Activated CD8-positive, alpha-beta memory T cell treated with anti-CD3 and anti-CD28 coated beads for 36 hours (primary cell): ENCODE measurements around the gene DAB2IP. TPM values are rescaled to one million over a fixed set of nuclear protein-coding genes. Genes with fewer than 3 reads are reported as not detected.

Source experiments
- CTCF ChIA-PET: fragments of 350-600 bp; sonication (Branson Sonifier 250); formaldehyde crosslinking; loops from one replicate; lab custom pipeline; 2021; ENCODE audit warnings: antibody characterized with exemption; lab: Charles Lee
- POLR2A ChIA-PET: fragments of 350-600 bp; sonication (Branson Sonifier 250); formaldehyde crosslinking; loops from one replicate; lab custom pipeline; 2021; ENCODE audit warnings: antibody characterized with exemption; lab: Charles Lee
- total RNA-seq, 2 experiments: library from RNA; stranded (reverse); gene quantifications; one replicate each; pipeline ENCODE4 v1.2.3, GENCODE V29; 2021

DAB2IP gene
- total RNA-seq, 2 experiments from 2014 or later: 0.08 to 0.38 TPM

DNA sequence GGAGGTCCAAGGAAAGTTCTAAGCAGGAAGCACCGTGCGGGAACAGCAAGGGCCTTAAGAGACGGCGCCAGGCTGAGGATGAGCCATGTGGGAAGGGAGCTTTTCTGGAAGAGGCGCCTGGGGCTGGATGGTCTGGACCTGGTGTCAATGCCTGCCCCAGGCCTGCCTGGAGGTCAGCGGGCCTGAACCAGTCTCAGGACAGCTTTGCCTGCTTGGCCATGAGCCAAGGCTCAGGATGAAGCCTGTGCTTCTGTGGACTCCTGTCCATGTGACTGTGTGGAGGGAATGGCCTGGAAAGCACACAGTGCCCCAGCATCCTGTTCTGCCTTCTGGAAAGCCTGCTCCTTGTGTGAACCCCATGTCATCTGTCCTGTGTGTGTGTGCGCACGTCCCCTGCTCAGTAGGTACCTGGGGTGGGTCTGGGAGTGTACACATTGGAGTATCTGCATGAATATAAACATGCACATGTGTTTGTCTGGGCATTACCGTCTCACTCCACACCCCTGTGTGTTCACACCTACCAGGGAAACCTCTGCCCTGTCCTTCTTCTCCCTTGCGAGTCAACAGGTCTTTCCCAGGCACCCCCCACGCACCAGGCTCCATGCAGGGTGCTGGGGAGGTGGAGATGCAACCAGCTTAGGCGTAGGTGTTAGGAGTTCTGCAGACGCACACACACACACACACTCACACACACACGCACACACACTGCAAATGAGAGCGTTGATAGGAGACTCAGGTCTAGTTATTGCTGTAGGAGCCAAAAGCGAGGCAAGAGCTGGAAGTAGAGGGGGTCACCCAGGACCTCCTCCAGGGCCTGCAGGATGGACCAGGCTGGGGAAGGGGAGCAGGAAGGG, 24.8 kb downstream of the DAB2IP start:
- ChIA-PET POLR2A (no interaction called here), CTCF (no interaction called here)

DNA sequence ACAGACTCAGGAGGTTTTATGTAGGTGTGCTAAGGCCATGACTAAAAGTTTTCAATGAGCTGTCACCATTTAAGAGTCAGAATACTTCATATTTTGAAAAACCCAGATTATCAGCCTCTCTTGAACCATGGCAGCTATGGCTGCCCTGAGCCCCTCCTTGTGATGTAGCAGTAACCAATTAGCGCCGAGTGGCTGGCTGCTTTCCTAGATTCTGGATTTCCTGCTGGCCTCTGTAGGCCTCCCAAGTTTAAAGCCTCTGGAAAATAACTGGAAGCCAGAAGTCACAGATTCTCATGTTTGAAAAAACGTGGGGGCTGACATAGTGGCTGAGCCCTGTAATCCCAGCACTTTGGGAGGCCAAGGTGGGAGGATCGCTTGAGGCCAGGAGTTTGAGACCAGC, 25.5 kb downstream of the DAB2IP start:
- POLR2A ChIA-PET: no interaction called here
- CTCF ChIA-PET: no interaction called here

DNA sequence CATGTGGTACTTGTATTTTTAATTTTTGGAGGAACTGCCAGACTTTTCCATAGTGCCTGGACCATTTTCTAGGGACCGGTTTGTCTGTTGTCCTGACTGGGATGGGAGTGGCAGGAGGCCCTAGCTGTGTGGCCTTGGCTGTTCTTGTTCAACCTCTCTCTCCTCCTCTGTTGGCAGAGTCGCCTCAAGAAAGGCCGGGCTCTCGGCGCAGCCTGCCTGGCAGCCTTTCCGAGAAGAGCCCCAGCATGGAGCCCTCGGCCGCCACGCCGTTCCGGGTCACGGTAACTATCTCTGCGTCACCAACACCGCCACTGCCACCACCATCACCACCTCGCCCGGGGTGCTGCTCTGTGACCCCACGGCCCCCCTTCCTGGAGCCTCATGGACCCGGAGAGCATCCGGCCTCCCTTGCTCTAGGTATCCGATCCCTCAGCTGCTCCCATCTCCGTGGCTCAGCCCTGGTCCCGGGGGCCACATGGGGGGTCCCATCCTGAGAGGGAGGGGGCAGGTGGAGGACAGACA, 27.1 kb downstream of the DAB2IP start:
- POLR2A ChIA-PET: no interaction called here
- CTCF ChIA-PET: no interaction called here

DNA sequence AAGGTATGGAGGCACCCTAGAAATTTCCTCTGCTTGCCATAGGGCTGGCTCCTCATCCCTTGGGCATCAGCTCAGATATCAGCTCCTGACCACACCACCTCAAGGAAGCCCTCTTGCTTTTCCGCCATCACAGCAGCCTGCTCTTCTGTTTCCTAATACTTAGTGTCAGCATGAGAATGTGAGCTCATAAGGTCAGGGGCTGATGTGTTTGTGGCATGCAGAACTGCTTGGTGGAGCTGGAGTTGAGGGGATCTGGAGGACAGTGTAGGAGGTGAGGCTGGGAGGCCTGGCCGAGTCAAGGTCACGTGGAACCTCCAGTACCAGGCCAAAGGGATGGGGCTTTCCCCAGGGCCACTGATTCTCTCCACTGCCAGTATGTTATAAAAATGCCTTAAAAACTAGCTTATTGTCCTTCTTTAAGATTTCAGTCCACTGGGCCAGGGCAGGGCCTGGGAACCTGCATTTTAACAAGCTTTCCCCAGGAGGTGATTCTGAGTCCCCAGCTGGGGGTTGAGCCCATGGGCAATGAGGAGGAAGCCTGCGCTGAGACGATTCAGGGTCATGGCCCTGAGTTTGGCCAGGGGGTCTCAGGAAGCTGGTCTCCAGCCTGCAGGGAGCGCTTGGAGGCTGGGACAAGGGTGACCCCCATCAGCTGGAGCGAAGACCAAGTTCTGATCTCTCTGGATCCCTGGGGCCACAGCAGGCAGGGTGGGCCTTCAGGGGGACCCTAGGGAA, 28.6 kb downstream of the DAB2IP start:
- ChIA-PET POLR2A (no interaction called here), CTCF (interaction anchor here (1.0 to 1.2 kb wide), 2 partner anchors 10 to 16 kb away, joined by 3 read pairs; no protein-coding TSS in a partner anchor)

DNA sequence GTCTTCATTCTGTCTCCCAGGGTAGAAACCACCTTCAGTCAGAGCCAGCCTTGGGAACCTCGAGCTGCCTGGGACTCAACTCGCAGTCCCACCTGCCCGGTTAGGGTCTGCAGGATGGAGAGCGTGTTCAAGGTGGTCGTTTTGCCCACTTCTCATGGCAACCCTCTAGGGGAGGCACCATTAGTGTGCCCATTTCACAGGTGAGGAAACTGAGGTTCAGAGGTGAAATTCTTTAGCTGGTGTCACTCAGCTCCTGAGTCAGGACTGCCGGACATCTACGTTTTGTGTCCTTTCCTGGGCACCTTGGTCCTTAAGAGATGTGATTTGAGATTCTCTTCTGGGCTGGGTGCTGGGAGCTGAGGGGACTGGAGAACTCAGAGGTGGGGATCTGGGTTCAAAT, 30.0 kb downstream of the DAB2IP start:
- CTCF ChIA-PET: no interaction called here
- POLR2A ChIA-PET: no interaction called here

DNA sequence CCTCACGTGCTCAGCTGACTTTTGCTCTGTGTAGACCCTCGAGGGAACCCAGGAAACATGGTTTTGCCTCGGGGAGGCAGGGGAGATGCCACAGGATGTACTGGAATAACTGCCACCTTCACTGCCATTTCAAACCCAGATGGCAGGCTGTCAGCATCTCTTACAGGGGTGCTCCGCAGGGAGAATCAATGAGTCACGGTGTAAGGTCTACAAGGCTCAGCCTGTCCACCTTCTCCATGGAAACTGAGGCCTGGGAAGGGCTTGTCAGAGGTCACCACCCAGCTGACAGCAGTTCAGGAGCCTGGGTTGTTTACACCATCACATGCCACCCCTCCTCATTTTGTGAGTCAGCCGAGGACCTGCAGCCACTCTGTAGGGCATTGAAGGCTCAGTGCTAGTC, 30.8 kb downstream of the DAB2IP start:
- ChIA-PET CTCF (interaction anchor here (1.2 kb wide), 1 partner anchor 15 kb away, joined by 3 read pairs; no protein-coding TSS in a partner anchor), POLR2A (no interaction called here)

DNA sequence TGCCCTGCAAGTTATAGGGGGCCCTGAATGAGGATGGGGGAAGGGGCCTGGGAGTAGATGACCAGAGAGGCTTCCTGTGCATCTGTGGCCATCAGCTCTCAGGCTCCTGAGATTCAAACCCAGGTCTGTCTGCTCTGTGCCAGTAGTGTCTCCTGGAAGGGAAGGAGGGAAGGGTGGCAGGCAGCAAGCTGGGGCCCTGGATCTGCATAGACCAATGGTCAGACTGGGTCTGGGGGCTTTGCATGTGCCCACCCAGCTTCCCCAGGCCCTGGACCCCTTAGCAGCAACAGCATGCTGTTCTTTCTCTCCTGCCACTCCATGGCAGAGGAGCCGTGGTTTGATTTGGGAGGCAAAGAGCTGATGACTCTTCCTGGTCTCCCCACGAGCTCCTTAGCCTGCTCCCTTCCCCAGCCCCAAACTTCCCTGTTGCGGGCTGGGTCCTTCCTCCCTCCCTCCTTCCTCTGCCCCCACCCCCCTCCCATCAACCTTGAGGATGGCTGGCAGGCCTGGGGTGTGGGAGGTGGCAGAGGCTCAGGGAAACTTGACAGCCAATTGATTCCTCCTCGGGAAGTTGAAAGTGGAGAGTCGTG, 31.6 kb downstream of the DAB2IP start:
- ChIA-PET CTCF (interaction anchor here (1.1 to 1.9 kb wide), 3 partner anchors 15 to 137 kb away, joined by 3 to 8 read pairs (median 3); no protein-coding TSS in a partner anchor), POLR2A (no interaction called here)

DNA sequence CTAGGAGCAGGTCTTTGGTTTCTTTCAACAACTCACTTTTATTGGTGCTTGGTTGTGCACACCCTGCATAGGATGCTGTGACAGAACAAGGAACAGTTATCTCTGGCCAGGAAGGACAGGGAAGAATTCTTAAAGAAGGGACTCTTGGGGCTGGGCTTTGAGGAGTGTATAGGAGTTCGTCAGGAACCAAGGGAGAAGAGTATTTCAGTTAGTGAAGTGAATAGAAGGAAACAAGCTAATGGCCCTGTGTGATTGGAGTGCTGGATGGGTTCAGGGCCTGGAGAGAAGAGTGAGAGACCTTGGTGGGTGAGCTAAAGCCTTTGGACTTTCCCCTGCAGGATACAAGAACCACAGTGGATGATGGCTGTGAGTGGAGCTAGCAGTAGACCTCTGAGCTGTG, 32.2 kb downstream of the DAB2IP start:
- ChIA-PET CTCF (interaction anchor here (1.1 to 1.9 kb wide), 3 partner anchors 10 to 137 kb away, joined by 3 to 8 read pairs (median 4); no protein-coding TSS in a partner anchor), POLR2A (no interaction called here)

DNA sequence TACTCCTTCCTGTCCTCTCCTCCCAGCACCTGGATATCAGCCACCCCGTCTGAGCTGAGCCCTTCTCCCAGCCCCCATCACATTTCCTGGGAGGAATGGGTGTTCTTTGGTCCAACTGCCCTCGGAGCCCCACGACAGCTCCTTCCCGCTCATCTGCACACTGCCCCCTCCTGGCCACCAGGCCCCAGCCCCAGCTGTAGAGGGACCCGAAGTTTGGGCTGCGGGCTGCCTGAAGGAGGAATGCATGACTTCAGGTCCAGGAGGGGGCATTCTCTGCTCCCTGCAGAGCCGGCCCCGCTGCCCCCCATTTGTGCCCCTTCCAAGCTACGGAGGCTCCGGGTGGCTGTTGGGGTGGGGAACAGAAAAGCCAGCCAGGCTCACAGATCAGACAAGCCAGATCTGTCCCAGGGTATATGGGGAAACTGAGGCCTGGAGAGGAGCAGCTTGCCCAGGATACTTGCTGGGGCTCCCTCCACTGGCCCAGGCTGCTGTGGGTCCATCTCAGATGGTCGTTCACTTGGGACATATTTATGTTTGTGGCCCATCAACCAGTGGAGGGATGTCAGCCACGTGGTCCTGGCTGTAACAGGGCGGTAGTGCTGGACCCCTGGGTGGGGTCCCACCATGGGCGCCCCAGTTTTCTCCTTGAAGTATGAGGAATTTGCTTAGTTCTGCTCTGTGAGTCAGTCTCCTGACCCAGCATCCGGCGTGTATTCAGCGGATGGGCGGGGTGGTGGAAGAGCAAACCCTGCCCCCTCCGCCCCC, 33.1 kb downstream of the DAB2IP start:
- POLR2A ChIA-PET: no interaction called here
- CTCF ChIA-PET: interaction anchor here (1.1 to 1.9 kb wide), 3 partner anchors 9 to 138 kb away, joined by 3 to 8 read pairs (median 4); no protein-coding TSS in a partner anchor

DNA sequence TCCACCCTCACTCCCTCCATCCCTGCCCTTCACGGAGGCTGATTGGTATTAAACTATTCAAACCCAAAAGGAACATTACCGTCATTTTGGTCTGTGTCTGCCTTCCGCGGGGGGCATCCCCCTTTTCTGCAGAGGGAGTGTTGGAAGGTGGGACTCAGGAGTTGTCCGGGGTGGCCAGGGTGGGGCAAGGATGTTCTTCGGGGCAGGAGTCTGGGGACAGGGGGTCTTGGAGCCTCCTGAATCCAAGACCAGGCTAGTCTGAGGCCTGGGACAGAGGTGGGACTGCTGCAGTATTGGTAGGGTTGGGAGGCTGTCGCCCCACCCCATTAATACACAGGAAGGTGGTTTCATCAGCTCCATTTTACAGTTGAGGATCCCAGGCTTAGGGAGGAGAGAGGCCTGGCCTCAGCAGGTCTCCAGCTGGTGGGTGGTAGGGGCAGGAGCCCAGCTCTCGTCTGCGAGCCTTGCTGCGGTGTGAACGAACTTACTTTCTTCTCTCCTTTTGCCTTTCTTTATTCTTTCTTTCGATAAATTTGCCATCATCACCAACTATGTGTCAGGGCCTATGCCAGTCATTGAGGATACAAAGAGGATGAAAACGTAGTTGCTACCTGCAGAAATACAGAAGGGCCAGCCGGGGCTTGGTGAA, 33.8 kb downstream of the DAB2IP start:
- POLR2A ChIA-PET: no interaction called here
- CTCF ChIA-PET: no interaction called here

DNA sequence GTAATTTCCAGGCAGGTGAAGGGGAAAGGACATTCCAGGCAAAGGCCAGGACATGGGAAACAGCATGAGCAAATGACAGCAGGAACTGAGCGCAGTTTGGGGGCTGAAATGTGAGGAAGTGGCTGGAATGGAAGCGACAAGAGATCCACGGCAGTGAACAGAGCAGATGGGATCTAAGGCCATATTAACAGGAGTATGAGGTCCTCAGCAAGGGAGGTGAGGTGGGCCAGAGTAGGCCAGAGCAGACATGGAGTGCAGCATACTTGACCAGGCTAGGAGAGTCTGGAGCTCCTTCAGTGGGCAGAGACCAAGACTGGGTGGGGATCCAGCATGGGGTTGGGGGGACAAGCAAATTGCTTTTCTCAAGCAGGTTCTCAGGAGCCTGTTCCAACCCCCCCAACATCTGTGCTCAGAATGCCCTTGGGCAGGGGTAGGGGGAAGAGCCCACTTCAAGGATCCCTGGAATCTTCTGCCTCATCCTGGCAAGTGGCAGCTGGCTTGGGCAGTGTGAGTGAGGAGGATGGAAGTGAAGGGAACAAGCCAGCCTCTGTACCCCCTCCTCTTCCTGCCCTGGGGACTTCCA, 34.5 kb downstream of the DAB2IP start:
- CTCF ChIA-PET: no interaction called here
- POLR2A ChIA-PET: no interaction called here

DNA sequence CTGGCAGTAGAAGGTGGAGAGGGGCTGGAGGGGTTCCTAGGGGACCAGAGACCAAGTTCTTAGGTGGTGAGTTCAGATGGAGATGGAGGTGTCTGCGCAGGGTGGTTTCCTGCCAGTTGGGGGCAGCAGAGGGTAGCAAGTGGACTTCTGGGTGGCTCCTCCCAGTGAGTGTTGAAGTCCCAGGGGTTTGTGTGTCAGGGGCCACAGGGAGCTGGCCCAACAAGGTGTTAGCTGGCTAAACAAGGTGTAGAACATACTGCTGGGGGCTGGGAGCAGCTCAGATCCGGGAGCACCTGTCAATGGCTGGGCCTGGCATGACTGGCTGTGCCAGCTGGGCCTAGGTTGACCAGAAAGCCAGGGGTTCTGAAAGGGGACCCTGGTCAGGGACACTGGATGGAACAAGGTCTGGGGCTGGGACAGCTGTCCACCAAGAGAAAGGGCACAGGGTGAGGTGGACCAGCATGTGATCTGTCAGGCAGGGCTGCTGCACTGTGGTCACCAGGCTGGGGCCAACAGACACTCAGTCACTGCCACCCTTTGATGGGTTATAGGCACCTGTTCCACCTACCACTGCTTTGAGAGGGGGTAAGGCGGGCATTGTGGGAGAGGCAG, 35.6 kb downstream of the DAB2IP start:
- ChIA-PET POLR2A (no interaction called here), CTCF (interaction anchor here (0.7 to 1.5 kb wide), 7 partner anchors 11 to 325 kb away, joined by 3 to 9 read pairs (median 3); no protein-coding TSS in a partner anchor)

DNA sequence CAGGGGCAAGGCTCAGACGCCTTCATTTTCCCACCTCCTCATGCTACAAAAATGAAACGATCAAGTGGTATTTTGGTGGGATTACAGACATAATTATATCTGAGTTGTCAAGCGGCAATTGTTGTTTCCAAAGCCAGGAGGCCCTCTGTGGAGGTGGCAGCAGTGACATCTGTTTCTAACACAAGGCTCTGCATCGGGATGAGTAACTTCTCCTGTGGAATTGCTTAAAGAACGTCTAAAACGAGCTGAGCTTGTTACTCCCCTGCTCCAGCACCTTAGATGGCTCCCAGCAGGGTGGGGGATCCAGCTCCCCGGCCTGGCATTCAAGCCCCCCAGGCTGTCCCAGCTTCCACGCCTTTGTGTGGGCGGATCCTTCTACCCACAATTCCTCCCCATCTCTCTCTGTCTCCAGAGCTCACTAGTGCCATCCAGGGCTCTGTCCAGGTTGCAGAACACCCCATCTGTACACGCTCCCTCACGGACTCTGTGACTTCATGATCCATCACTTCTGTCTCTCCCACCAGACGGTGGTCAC, 36.8 kb downstream of the DAB2IP start:
- ChIA-PET CTCF (interaction anchor here (1.3 to 1.5 kb wide), 2 partner anchors 10 to 142 kb away, joined by 4 to 9 read pairs; no protein-coding TSS in a partner anchor), POLR2A (no interaction called here)

DNA sequence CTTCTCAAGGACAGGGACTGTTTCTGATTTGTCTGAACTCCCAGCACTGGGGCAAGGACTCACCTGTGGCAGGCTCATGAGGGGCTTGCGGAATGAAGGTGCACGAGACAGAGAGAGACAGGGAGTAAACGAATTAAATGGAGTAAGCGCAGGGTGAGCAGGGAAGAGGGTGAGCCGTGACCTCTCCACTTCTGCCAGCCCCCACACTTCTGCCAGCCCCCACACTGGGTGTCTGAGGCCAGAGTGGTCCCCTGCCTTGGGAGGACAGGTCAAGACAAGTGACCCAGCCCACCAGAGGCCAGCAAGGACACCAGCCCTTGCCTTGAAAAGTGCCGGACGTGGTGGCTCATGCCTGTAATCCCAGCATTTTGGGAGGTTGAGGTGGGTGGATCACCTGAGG, 37.2 kb downstream of the DAB2IP start:
- ChIA-PET POLR2A (no interaction called here), CTCF (no interaction called here)

DNA sequence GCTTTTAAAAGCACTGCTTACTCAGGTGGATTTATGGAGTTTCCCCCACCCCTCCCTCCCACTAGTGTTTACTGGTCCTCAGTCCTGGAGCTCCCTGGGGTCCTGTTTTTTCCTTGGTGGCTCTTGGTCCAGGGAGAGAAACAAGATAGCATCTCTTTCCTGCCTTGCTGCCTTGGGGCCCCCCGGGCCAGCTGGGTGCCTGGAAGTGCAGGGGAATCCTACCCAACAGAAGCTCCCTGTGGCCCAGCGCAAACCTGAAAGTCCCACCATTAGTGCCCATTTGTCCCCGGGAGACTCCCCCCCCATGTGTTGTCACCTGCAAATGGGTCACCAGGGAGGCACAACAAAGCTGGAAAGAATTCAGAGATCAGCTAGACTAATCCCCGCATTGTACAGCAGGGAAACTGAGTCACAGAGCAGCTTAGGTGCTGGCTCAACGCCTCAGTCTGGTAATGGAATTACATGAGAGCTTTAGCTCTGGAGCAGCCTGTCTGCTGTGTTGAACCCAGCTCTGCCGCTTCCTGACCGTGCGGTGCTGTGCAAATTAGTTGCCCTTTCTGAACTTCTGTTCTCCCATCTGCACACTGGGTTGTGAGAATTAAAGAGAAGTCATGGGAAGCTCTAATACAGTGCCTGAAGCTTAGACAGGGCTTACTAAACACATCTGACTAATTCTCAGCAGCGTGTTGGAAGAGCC, 38.2 kb downstream of the DAB2IP start:
- CTCF ChIA-PET: interaction anchor here (1.1 to 1.2 kb wide), 2 partner anchors 10 to 139 kb away, joined by 3 read pairs; no protein-coding TSS in a partner anchor
- POLR2A ChIA-PET: no interaction called here

DNA sequence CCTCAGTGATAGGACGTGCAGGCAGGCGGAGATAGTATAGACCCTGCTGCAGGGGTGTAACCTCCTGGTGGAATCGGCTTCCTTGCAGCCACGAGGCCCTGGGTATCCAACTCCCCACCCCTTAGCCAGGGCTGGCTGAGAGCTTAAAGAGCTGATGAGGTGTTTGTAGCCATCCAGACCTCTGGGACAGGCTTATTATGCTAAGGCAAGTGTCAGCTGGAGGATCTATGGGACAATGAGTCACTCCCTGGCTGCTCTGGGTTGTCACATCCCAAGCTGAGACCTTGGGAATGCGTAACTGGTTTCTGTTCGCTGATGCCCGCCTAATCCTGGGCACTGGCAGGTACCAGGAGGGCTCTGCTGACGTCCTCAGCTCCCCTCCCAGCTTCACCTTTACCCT, 38.9 kb downstream of the DAB2IP start:
- ChIA-PET CTCF (interaction anchor here (1.1 to 1.2 kb wide), 2 partner anchors 11 to 140 kb away, joined by 3 read pairs; no protein-coding TSS in a partner anchor), POLR2A (no interaction called here)
